ENCODE results near the gene PEX10.

The PEX10 gene

DNA sequence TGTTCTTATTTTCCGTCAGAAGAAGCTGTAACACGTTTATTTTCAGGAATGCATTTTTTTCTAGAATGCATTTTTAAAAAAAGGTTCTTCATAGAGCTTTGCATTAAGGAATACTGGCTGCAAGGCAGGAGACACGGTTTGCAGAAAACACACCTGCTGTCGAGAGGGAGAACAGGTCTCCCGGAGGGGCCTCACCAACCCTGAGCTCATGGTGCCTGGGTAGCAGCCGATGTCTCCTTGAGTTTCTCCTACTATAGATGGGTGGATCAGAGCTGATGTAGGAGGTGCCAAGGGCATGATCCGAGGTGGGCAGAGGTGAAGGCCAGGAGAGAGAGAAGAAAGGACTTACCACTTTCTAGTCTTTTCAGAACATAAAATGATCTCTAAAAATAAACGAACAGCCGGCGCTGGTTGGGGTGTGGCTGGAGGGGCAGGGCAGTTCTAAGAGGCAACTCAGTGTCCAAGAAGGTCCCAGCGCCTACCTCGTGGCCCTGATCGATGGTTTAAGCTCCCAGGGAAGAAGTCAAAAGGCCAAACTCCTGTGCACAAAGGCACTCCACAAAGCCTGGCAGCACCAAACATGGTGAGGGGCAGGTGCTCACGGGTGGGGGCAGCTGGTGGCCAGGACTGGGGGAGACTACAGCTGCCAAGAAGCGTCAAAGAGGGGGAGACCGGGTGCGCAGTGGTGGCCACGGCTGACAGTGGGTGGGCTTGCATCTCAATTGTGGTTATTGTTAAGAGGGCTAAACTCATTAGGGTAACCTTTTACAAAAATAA is 33.2 kb downstream of the PEX10 start:
- Histone ChIP-seq H3K27me3 (ENCODE audit: control insufficient read depth in 5 of 5, insufficient read depth in 4 of 5, low read length in 5 of 5) (no peaks in the 10 kb centered on the region), H3K9me3 (ENCODE audit: control insufficient read depth in 5 of 5, low read length in 5 of 5) (no peaks in the 10 kb centered on the region), H3K9ac (ENCODE audit: low read length in 5 of 5) (no peak overlapping the region), H3K4me1 (ENCODE audit: control insufficient read depth in 5 of 5, insufficient read depth in 5 of 5, low read length in 5 of 5) (peaks cover 0 to 18% (median 14%) of the 10 kb centered on the region in 5 donors), H3K36me3 (ENCODE audit: control insufficient read depth in 5 of 5, insufficient read depth in 5 of 5, low read length in 5 of 5) (no peaks in the 10 kb centered on the region), H3K4me3 (ENCODE audit: low read depth in 1 of 5, low read length in 5 of 5) (no peak overlapping the region), H3K27ac (ENCODE audit: low read depth, low read length) (no peak overlapping the region)

DNA sequence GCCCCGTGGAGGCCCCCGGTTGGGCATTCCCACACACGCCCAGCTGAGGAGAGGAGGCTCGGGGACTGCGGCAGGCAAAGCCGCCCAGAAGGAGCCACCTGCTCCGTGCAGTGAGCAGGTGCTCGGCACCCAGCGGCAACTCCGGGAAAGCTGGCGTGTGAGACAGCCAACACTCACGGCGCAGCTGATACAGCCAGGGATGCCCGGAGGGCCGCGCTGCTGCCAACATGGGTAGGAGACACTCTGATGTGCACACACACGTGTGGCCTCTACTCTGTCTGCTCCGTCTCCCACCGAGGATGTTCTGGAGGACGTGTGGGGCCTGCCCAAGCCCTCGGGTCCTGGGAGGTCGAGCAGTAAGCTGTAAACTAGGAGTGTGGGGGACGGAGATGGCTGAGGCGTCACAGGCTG is 33.9 kb downstream of the PEX10 start:
- Histone ChIP-seq H3K27me3 (ENCODE audit: control insufficient read depth in 5 of 5, insufficient read depth in 4 of 5, low read length in 5 of 5) (no peaks in the 10 kb centered on the region), H3K27ac (ENCODE audit: low read depth, low read length) (no peak overlapping the region), H3K9ac (ENCODE audit: low read length in 5 of 5) (no peak overlapping the region), H3K4me1 (ENCODE audit: control insufficient read depth in 5 of 5, insufficient read depth in 5 of 5, low read length in 5 of 5) (peaks cover 0 to 18% (median 14%) of the 10 kb centered on the region in 5 donors), H3K36me3 (ENCODE audit: control insufficient read depth in 5 of 5, insufficient read depth in 5 of 5, low read length in 5 of 5) (no peaks in the 10 kb centered on the region), H3K9me3 (ENCODE audit: control insufficient read depth in 5 of 5, low read length in 5 of 5) (no peaks in the 10 kb centered on the region), H3K4me3 (ENCODE audit: low read depth in 1 of 5, low read length in 5 of 5) (no peak overlapping the region)

DNA sequence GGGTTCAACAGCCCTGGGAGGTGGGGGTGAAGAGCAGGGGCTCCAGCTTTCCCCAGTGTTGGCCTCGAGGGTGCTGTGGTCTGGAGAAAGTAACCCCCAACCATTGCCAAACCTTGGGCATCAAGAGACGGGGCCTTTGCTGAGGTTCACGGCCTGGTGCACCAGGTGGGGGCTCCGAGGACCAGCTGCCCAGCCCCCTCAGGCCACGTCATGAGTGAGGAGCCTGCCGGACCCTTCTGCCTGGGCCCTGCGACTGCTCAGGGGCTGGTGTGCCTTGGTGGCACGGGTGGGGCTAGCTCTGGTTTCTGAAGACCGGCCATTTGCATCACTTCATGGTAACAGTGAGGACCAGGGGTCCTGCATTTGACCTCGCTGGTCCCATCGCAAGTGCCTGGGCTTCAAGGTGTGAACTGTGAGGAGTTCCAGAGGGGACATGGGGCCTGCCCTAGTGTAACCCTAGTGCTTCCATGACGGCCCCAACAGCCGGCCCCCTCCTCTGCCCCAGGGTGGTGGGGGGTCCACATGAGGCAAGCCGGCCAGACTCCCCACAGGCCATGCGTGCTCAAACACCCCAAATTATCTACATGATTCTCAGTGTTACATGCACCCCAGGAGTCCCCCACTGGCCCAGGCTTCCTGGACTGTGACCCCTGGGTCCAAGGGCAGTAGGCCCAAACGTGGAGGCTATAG is 34.5 kb downstream of the PEX10 start:
- H3K9me3 ChIP-seq (ENCODE audit: control insufficient read depth in 5 of 5, low read length in 5 of 5) = no peaks in the 10 kb centered on the region
- H3K27me3 ChIP-seq (ENCODE audit: control insufficient read depth in 5 of 5, insufficient read depth in 4 of 5, low read length in 5 of 5) = no peaks in the 10 kb centered on the region
- H3K36me3 ChIP-seq (ENCODE audit: control insufficient read depth in 5 of 5, insufficient read depth in 5 of 5, low read length in 5 of 5) = no peaks in the 10 kb centered on the region
- H3K4me3 ChIP-seq (ENCODE audit: low read depth in 1 of 5, low read length in 5 of 5) = no peak overlapping the region
- H3K27ac ChIP-seq (ENCODE audit: low read depth, low read length) = no peak overlapping the region
- H3K4me1 ChIP-seq (ENCODE audit: control insufficient read depth in 5 of 5, insufficient read depth in 5 of 5, low read length in 5 of 5) = peaks cover 0 to 18% (median 14%) of the 10 kb centered on the region in 5 donors
- no peak overlapping the region for H3K9ac ChIP-seq (ENCODE audit: low read length in 5 of 5)

GRCh38 chr1:2376931-2377672 is 35.3 kb downstream of the PEX10 start:
- Histone ChIP-seq H3K9me3 (ENCODE audit: control insufficient read depth in 5 of 5, low read length in 5 of 5) (no peaks in the 10 kb centered on the region), H3K9ac (ENCODE audit: low read length in 5 of 5) (no peak overlapping the region), H3K27me3 (ENCODE audit: control insufficient read depth in 5 of 5, insufficient read depth in 4 of 5, low read length in 5 of 5) (no peaks in the 10 kb centered on the region), H3K36me3 (ENCODE audit: control insufficient read depth in 5 of 5, insufficient read depth in 5 of 5, low read length in 5 of 5) (peaks cover 0 to 2% (median 0%) of the 10 kb centered on the region in 5 donors), H3K27ac (ENCODE audit: low read depth, low read length) (no peak overlapping the region), H3K4me3 (ENCODE audit: low read depth in 1 of 5, low read length in 5 of 5) (no peak overlapping the region), H3K4me1 (ENCODE audit: control insufficient read depth in 5 of 5, insufficient read depth in 5 of 5, low read length in 5 of 5) (peaks cover 0 to 16% (median 13%) of the 10 kb centered on the region in 5 donors)

GRCh38 chr1:2376261-2376741 is 36.1 kb downstream of the PEX10 start:
- no peak overlapping the region for H3K4me3 ChIP-seq (ENCODE audit: low read depth in 1 of 5, low read length in 5 of 5)
- no peak overlapping the region for H3K9ac ChIP-seq (ENCODE audit: low read length in 5 of 5)
- H3K27ac ChIP-seq (ENCODE audit: low read depth, low read length) = no peak overlapping the region
- H3K4me1 ChIP-seq (ENCODE audit: control insufficient read depth in 5 of 5, insufficient read depth in 5 of 5, low read length in 5 of 5) = peaks cover 0 to 8% (median 5%) of the 10 kb centered on the region in 5 donors
- H3K9me3 ChIP-seq (ENCODE audit: control insufficient read depth in 5 of 5, low read length in 5 of 5) = no peaks in the 10 kb centered on the region
- H3K27me3 ChIP-seq (ENCODE audit: control insufficient read depth in 5 of 5, insufficient read depth in 4 of 5, low read length in 5 of 5) = no peaks in the 10 kb centered on the region
- peaks cover 0 to 6% (median 2%) of the 10 kb centered on the region in 5 donors for H3K36me3 ChIP-seq (ENCODE audit: control insufficient read depth in 5 of 5, insufficient read depth in 5 of 5, low read length in 5 of 5)

DNA sequence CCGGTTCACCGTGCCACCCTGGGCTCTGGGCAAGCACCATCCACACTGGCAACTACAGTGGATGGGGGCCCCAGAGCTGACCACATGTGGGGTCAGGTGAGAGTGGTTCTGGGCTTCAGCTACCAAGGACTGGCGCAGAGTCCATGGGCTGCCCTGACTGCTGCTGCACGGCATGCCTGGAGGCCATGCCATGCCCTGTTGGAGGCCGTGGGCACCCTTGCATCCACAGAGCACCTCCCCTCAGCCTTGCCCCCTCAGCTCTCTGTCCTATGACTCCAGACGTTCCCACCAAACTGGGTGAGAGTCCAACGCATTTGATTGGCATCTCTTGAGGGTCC is 36.5 kb downstream of the PEX10 start:
- H3K9ac ChIP-seq (ENCODE audit: low read length in 5 of 5) = no peak overlapping the region
- no peak overlapping the region for H3K27ac ChIP-seq (ENCODE audit: low read depth, low read length)
- H3K9me3 ChIP-seq (ENCODE audit: control insufficient read depth in 5 of 5, low read length in 5 of 5) = no peaks in the 10 kb centered on the region
- peaks cover 0 to 6% (median 2%) of the 10 kb centered on the region in 5 donors for H3K36me3 ChIP-seq (ENCODE audit: control insufficient read depth in 5 of 5, insufficient read depth in 5 of 5, low read length in 5 of 5)
- peaks cover 0 to 4% (median 1%) of the 10 kb centered on the region in 5 donors for H3K4me1 ChIP-seq (ENCODE audit: control insufficient read depth in 5 of 5, insufficient read depth in 5 of 5, low read length in 5 of 5)
- H3K27me3 ChIP-seq (ENCODE audit: control insufficient read depth in 5 of 5, insufficient read depth in 4 of 5, low read length in 5 of 5) = no peaks in the 10 kb centered on the region
- no peak overlapping the region for H3K4me3 ChIP-seq (ENCODE audit: low read depth in 1 of 5, low read length in 5 of 5)

DNA sequence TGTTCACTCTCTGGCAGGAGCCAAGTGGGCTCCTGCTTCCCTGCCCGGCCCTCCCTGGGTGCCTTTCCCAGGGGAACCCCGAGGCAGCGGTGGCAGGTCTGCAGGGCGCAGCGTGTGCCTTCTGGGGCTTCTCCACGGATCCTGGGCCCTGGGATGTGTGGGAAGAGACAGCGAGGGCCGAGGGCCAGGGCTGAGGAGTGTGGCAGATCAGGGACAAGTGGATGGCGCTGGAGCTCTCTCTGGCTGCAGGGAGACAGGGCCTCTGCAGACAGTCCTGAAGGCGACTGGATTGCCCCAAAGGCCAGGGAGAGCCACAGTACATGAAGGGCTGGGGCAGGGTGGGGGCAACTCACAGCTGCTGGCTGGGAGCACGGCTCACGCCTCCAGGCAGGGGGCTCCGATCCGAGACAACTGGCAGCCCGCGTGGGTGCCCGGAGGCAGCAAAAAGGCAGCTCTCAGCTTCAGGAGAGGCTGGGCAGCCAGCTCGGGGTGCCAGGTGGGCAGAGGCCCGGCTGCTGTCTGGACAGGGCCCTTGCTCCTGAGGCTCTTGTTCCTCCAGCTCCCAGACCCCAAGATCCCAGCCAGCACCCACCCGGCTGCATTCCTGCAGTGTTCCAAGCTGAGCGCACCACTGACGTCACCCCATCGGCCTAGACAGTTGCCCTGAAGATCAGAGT is 37.0 kb downstream of the PEX10 start:
- no peak overlapping the region for H3K27ac ChIP-seq (ENCODE audit: low read depth, low read length)
- no peaks in the 10 kb centered on the region for H3K27me3 ChIP-seq (ENCODE audit: control insufficient read depth in 5 of 5, insufficient read depth in 4 of 5, low read length in 5 of 5)
- H3K9me3 ChIP-seq (ENCODE audit: control insufficient read depth in 5 of 5, low read length in 5 of 5) = no peaks in the 10 kb centered on the region
- H3K9ac ChIP-seq (ENCODE audit: low read length in 5 of 5) = no peak overlapping the region
- H3K4me1 ChIP-seq (ENCODE audit: control insufficient read depth in 5 of 5, insufficient read depth in 5 of 5, low read length in 5 of 5) = no peaks in the 10 kb centered on the region
- H3K36me3 ChIP-seq (ENCODE audit: control insufficient read depth in 5 of 5, insufficient read depth in 5 of 5, low read length in 5 of 5) = peaks cover 0 to 6% (median 2%) of the 10 kb centered on the region in 5 donors
- H3K4me3 ChIP-seq (ENCODE audit: low read depth in 1 of 5, low read length in 5 of 5) = no peak overlapping the region

DNA sequence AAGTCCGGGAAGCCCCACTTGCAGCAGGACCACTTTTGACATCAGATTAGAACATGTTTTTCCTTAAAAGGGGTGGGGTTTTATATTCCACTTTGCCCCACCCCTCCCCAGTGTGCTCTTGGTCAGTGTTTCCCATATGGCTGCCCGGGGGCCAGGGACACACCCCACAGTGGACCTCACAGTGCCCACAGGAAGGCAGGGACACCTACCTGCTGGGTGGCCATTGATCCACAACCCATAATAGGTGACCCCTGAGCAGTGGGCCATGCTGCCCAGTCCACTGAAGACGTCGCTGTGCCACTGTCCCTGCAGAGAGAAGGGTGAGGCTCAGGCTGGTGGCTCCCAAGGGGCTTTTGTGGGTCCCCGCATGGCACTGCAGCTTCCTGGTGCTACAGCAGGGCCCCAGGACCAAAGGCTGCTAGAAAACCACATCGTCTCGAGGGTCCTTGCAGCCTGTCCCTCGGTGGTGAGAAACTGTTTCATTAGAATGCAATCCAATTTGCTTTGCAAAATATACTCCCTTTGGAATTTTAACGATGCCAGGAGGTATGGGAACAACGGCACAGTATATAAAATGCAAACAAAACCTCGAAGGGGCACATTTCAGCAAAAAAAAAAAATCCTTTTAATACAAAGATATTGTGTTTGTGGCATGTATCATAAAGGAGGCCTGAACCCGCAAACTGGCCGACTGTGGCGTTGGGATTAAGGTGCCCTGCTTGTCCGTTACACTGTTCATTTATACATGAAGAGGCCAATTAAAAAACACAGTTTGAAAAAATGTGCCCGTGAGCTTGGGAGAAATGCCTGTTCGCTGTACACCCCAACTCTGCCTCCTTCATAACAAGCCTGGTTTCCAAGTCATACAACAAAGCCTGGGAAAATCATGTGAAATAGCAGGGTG is 37.9 kb downstream of the PEX10 start:
- no peak overlapping the region for H3K27ac ChIP-seq (ENCODE audit: low read depth, low read length)
- H3K4me1 ChIP-seq (ENCODE audit: control insufficient read depth in 5 of 5, insufficient read depth in 5 of 5, low read length in 5 of 5) = no peaks in the 10 kb centered on the region
- H3K9me3 ChIP-seq (ENCODE audit: control insufficient read depth in 5 of 5, low read length in 5 of 5) = no peaks in the 10 kb centered on the region
- H3K27me3 ChIP-seq (ENCODE audit: control insufficient read depth in 5 of 5, insufficient read depth in 4 of 5, low read length in 5 of 5) = no peaks in the 10 kb centered on the region
- peaks cover 0 to 6% (median 2%) of the 10 kb centered on the region in 5 donors for H3K36me3 ChIP-seq (ENCODE audit: control insufficient read depth in 5 of 5, insufficient read depth in 5 of 5, low read length in 5 of 5)
- H3K9ac ChIP-seq (ENCODE audit: low read length in 5 of 5) = no peak overlapping the region
- H3K4me3 ChIP-seq (ENCODE audit: low read depth in 1 of 5, low read length in 5 of 5) = no peak overlapping the region
